Suprapubic skin (tissue), 4 donors: Measurements from ENCODE around the gene ABHD17A. TPM values are rescaled to one million over a fixed set of nuclear protein-coding genes. Genes with fewer than 3 reads are reported as not detected.

Experiments
- DNase-seq, 2 donors: peaks; one replicate each; pipeline ENCODE4 v3.0.0-alpha.2; 2019; ENCODE audit warnings: low spot score in 2 of 2
- H3K27ac ChIP-seq: fragments of 200-600 bp; sonication (generic); one replicate; pipeline ENCODE4 v1.5.1; 2019
- H3K27me3 ChIP-seq: fragments of 200-600 bp; sonication (generic); one replicate; pipeline ENCODE4 v1.5.1; 2019
- H3K36me3 ChIP-seq: fragments of 200-600 bp; sonication (generic); one replicate; pipeline ENCODE4 v1.5.1; 2019
- H3K4me1 ChIP-seq: fragments of 200-600 bp; sonication (generic); one replicate; pipeline ENCODE4 v1.5.1; 2019
- H3K4me3 ChIP-seq: fragments of 200-600 bp; sonication (generic); one replicate; pipeline ENCODE4 v1.5.1; 2019; ENCODE audit warnings: mild to moderate bottlenecking
- H3K9me3 ChIP-seq: fragments of 200-600 bp; sonication (generic); one replicate; pipeline ENCODE4 v1.5.1; 2019
- EP300 ChIP-seq: sonication (generic); formaldehyde crosslinking; IDR thresholded peaks from one replicate; pipeline ENCODE4 v1.6.1; 2017; ENCODE audit warnings: antibody characterized with exemption
- POLR2A ChIP-seq, 2 donors: fragments of 450-650 bp; IDR thresholded peaks; one replicate each; pipeline ENCODE4 v1.6.1; 2017; ENCODE audit warnings: antibody characterized with exemption in 2 of 2, mild to moderate bottlenecking in 2 of 2, moderate library complexity in 2 of 2
- POLR2AphosphoS5 ChIP-seq, 3 donors: sonication (generic); formaldehyde crosslinking; IDR thresholded peaks; one replicate each; pipeline ENCODE4 v1.6.1; 2017; ENCODE audit warnings: antibody characterized with exemption in 3 of 3
- WGBS: methylation state at CpG from one replicate; pipeline ENCODE4 v1.1.5; 2018; 5-methylcytosine and 5-hydroxymethylcytosine counted together
- total RNA-seq, 4 donors: library from RNA; depleted of rRNA; stranded (reverse); fragments of >200 nt; gene quantifications; one replicate each; pipeline ENCODE4 v1.1.0, GENCODE V29; 2016
- TF ChIP-seq, protein P1 (sequence below), 2 donors: fragments of 200-600 bp in 1 of 2; fragments of 450-650 bp in 1 of 2; sonication (generic) in 1 of 2; IDR thresholded peaks; one replicate each; pipeline ENCODE4 v1.5.1; 2016 to 2019; ENCODE audit warnings: antibody characterized with exemption in 2 of 2, mild to moderate bottlenecking in 1 of 2, moderate library complexity in 1 of 2

Gene ABHD17A
- total RNA-seq, 4 donors from 2014 or later = 82.3 to 120 (median 110) TPM

- WGBS = 99% methylated on average over 14 of the region's 19 CpGs
- no peaks in the 10 kb centered on the region for H3K27me3 ChIP-seq
- TF ChIP-seq POLR2A (IDR thresholded peaks at IDR 0.05) (no peak), POLR2AphosphoS5 (IDR thresholded peaks at IDR 0.05) (no peak), EP300 (no peak)
- TF ChIP-seq, protein P1, sequence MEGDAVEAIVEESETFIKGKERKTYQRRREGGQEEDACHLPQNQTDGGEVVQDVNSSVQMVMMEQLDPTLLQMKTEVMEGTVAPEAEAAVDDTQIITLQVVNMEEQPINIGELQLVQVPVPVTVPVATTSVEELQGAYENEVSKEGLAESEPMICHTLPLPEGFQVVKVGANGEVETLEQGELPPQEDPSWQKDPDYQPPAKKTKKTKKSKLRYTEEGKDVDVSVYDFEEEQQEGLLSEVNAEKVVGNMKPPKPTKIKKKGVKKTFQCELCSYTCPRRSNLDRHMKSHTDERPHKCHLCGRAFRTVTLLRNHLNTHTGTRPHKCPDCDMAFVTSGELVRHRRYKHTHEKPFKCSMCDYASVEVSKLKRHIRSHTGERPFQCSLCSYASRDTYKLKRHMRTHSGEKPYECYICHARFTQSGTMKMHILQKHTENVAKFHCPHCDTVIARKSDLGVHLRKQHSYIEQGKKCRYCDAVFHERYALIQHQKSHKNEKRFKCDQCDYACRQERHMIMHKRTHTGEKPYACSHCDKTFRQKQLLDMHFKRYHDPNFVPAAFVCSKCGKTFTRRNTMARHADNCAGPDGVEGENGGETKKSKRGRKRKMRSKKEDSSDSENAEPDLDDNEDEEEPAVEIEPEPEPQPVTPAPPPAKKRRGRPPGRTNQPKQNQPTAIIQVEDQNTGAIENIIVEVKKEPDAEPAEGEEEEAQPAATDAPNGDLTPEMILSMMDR (IDR thresholded peaks at IDR 0.05) = no peak
Measured at GRCh38 chr19:1921326-1921725, 36.0 kb upstream of the ABHD17A start.

GRCh38 chr19:1920644-1921043 lies 35.3 kb upstream of the ABHD17A start:
- no peak overlapping the region for H3K4me3 ChIP-seq
- H3K4me1 ChIP-seq = no peaks in the 10 kb centered on the region
- H3K27ac ChIP-seq = no peak overlapping the region
- peaks cover 79% of the 10 kb centered on the region for H3K36me3 ChIP-seq
- no peak for TF ChIP-seq POLR2A (IDR thresholded peaks at IDR 0.05)
- TF ChIP-seq EP300 = no peak
- no peak for TF ChIP-seq POLR2AphosphoS5 (IDR thresholded peaks at IDR 0.05)
- TF ChIP-seq, protein P1 (IDR thresholded peaks at IDR 0.05) = no peak
- no CpG with 5 or more reads among the region's 19 CpGs for WGBS
- no peak for DNase-seq
- no peaks in the 10 kb centered on the region for H3K27me3 ChIP-seq
- H3K9me3 ChIP-seq = no peaks in the 10 kb centered on the region

More at GRCh38 chr19:1921326-1921725, 36.0 kb upstream of the ABHD17A start:
- Histone ChIP-seq H3K4me1 (no peaks in the 10 kb centered on the region), H3K9me3 (no peaks in the 10 kb centered on the region), H3K27ac (no peak overlapping the region), H3K4me3 (no peak overlapping the region), H3K36me3 (peaks cover 82% of the 10 kb centered on the region)
- no peak for DNase-seq

DNA sequence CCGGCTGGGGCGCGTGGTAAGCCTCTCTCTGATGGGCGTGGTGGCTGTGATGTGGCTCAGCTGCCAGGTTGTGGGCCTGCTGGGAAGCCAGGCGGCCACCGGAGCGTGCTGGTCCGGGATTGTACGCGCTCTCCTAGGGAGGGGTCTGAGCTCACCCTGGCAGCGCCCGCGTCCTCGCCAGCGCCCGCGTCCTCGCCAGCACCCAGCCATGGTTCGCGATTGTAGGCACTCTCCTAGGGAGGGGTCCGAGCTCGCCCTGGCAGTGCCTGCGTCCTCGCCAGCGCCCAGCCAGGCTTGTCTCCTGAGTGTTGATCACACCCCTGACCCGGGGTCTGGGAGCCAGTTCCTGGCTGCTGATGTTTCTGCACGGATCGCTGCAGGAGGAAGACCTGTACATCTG lies 33.7 kb upstream of the ABHD17A start:
- no peak for DNase-seq
- TF ChIP-seq EP300 = no peak
- no peak for TF ChIP-seq POLR2AphosphoS5 (IDR thresholded peaks at IDR 0.05)
- TF ChIP-seq, protein P1 (IDR thresholded peaks at IDR 0.05) = no peak
- H3K4me3 ChIP-seq = no peak overlapping the region
- no peaks in the 10 kb centered on the region for H3K9me3 ChIP-seq
- no peaks in the 10 kb centered on the region for H3K27me3 ChIP-seq
- no peak overlapping the region for H3K27ac ChIP-seq
- peaks cover 68% of the 10 kb centered on the region for H3K36me3 ChIP-seq
- peaks cover 13% of the 10 kb centered on the region for H3K4me1 ChIP-seq
- 89% methylated on average over 28 of the region's 28 CpGs for WGBS

GRCh38 chr19:1917926-1918325 lies 32.6 kb upstream of the ABHD17A start:
- Histone ChIP-seq H3K36me3 (peaks cover 70% of the 10 kb centered on the region), H3K27ac (no peak overlapping the region), H3K9me3 (no peaks in the 10 kb centered on the region), H3K4me3 (no peak overlapping the region), H3K4me1 (peaks cover 23% of the 10 kb centered on the region), H3K27me3 (no peaks in the 10 kb centered on the region)
- no peak for DNase-seq
- TF ChIP-seq EP300 (no peak), POLR2A (IDR thresholded peaks at IDR 0.05) (no peak), POLR2AphosphoS5 (IDR thresholded peaks at IDR 0.05) (no peak)
- TF ChIP-seq, protein P1 (IDR thresholded peaks at IDR 0.05) = no peak
- 96% methylated on average over 23 of the region's 25 CpGs for WGBS

GRCh38 chr19:1917146-1917545 lies 31.9 kb upstream of the ABHD17A start:
- DNase-seq = no peak
- H3K27me3 ChIP-seq = no peaks in the 10 kb centered on the region
- 87% methylated on average over 17 of the region's 17 CpGs for WGBS
- no peak for TF ChIP-seq POLR2AphosphoS5 (IDR thresholded peaks at IDR 0.05)
- peaks cover 70% of the 10 kb centered on the region for H3K36me3 ChIP-seq
- H3K4me1 ChIP-seq = peaks cover 31% of the 10 kb centered on the region
- H3K4me3 ChIP-seq = no peak overlapping the region
- no peaks in the 10 kb centered on the region for H3K9me3 ChIP-seq
- H3K27ac ChIP-seq = no peak overlapping the region

- TF ChIP-seq POLR2AphosphoS5 (IDR thresholded peaks at IDR 0.05) (no peak), EP300 (no peak), POLR2A (IDR thresholded peaks at IDR 0.05) (no peak)
- TF ChIP-seq, protein P1 (IDR thresholded peaks at IDR 0.05) = no peak
- no peak overlapping the region for H3K4me3 ChIP-seq
- peak overlapping the region; percentile 59 for H3K27ac ChIP-seq
- peaks cover 40% of the 10 kb centered on the region for H3K4me1 ChIP-seq
- 88% methylated on average over 8 of the region's 23 CpGs for WGBS
- H3K27me3 ChIP-seq = no peaks in the 10 kb centered on the region
- no peaks in the 10 kb centered on the region for H3K9me3 ChIP-seq
- DNase-seq = no peak
- peaks cover 51% of the 10 kb centered on the region for H3K36me3 ChIP-seq
Measured at GRCh38 chr19:1914826-1915341, 29.6 kb upstream of the ABHD17A start.
